DOHH2 (cell line): ENCODE data around the gene DPP8.

Source experiments
- H3F3A ChIP-seq: fragments of 200-600 bp; sonication (generic), shearing (Covaris generic); 2 replicates; pipeline ENCODE4 v1.6.0; 2016; ENCODE audit warnings: antibody characterized with exemption, mild to moderate bottlenecking; ENCODE audit not compliant: control insufficient read depth, insufficient read depth
- H3K27ac ChIP-seq: fragments of 200-600 bp; sonication (generic); 2 replicates; pipeline ENCODE4 v1.5.1; 2014; ENCODE audit warnings: low read depth, mild to moderate bottlenecking, low read length, moderate library complexity
- H3K27me3 ChIP-seq: fragments of 200-600 bp; sonication (generic); 2 replicates; pipeline ENCODE4 v1.6.1; 2014; ENCODE audit warnings: mild to moderate bottlenecking, low read length, mixed read lengths; ENCODE audit not compliant: control insufficient read depth
- H3K36me3 ChIP-seq: fragments of 200-600 bp; sonication (generic); 2 replicates; pipeline ENCODE4 v1.6.1; 2014; ENCODE audit warnings: mild to moderate bottlenecking, low read length, moderate library complexity, mixed read lengths; ENCODE audit not compliant: control insufficient read depth
- H3K4me1 ChIP-seq: fragments of 200-600 bp; sonication (generic); 2 replicates; pipeline ENCODE4 v1.6.1; 2014; ENCODE audit warnings: mild to moderate bottlenecking, low read length, mixed read lengths; ENCODE audit not compliant: control insufficient read depth
- H3K4me2 ChIP-seq: fragments of 200-600 bp; sonication (generic); 2 replicates; pipeline ENCODE4 v1.6.0; 2014; ENCODE audit warnings: mild to moderate bottlenecking, low read length, moderate library complexity
- H3K4me3 ChIP-seq: fragments of 200-600 bp; sonication (generic); 2 replicates; pipeline ENCODE4 v1.5.1; 2014; ENCODE audit warnings: mild to moderate bottlenecking, low read length, mixed read lengths
- H3K79me2 ChIP-seq: fragments of 200-600 bp; sonication (generic); 2 replicates; pipeline ENCODE4 v1.6.1; 2014; ENCODE audit warnings: mild to moderate bottlenecking, low read length, mixed read lengths; ENCODE audit not compliant: control insufficient read depth
- H3K9me2 ChIP-seq: fragments of 200-600 bp; sonication (generic); replicated peaks from 2 replicates; pipeline ENCODE4 v1.6.1; 2014; ENCODE audit warnings: mild to moderate bottlenecking, low read length, mixed read lengths; ENCODE audit not compliant: control insufficient read depth
- H3K9me3 ChIP-seq: fragments of 200-600 bp; sonication (generic); 2 replicates; pipeline ENCODE4 v1.6.1; 2014; ENCODE audit warnings: antibody characterized with exemption, low read length, mixed read lengths; ENCODE audit not compliant: control insufficient read depth, insufficient read depth
- H4K20me1 ChIP-seq: fragments of 200-600 bp; sonication (generic); 2 replicates; pipeline ENCODE4 v1.6.0; 2014; ENCODE audit warnings: low read depth, mild to moderate bottlenecking, antibody characterized with exemption, low read length, moderate library complexity; ENCODE audit not compliant: control insufficient read depth, insufficient read depth
- EZH2phosphoT487 ChIP-seq: fragments of 200-600 bp; sonication (generic); IDR thresholded peaks from 2 replicates; pipeline ENCODE4 v1.6.1; 2017; ENCODE audit warnings: borderline replicate concordance, mild to moderate bottlenecking, antibody characterized with exemption, low read length, moderate library complexity, mixed read lengths
- TF ChIP-seq, protein P1 (sequence below): fragments of 200-600 bp; sonication (generic); IDR thresholded peaks from one replicate; pipeline ENCODE4 v1.5.1; 2014; ENCODE audit warnings: antibody characterized with exemption, mild to moderate bottlenecking, low read depth, low read length; ENCODE audit not compliant: poor library complexity, severe bottlenecking

DPP8 gene

DNA sequence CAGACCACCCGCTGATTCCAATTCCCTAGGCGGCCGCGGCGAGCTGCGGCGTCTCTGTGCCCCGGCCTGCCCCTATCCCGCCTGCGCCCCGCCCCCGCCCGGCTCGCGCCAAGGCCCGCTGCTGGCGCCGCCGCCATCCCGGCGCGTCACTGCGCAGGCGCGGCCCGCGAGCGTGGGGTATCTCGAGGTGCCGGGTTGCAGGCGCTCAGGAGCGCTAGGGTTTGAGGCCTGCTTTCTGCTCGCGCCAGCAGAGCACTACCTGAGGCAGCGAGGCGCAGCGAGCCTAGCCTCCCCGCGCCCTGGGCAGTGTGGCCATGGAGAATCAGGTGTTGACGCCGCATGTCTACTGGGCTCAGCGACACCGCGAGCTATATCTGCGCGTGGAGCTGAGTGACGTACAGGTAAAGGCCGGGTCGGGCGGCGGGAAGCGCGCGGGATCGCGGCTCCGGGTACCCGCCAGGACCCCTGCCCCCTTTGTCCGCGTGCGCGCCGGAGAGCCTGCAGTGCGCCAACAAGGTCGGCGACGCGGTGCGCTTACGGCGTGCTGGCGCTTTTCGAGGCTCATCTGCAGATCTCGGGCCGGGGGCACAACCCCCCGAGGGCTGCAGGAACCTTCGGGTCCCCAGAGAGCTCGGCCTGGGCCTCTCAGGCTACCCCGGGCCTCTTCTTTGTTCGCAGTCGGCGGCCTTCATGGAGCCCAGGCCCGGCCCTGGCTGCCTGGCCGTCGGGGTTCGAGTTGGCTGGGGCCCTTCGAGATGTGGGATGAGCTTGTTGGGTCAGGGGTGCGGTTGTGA lies 13.0 kb upstream of the DPP8 start, which contains the start of gene HACD3:
Gene HACD3 (plus strand): TSS at position 146 of the 794 bp plus-strand sequence. CDS start 169 bp downstream, at position 315.
- Histone ChIP-seq H3K4me1 (peaks cover 29% of the 10 kb centered on the region), H3K4me3 (peak within 1 kb of the TSS; percentile 82), H4K20me1 (peaks cover 7% of the 10 kb centered on the region; the same call in 1 of the 2 replicates), H3F3A (no peaks in the 10 kb centered on the region), H3K27ac (peak within 1 kb of the TSS; percentile 36), H3K4me2 (peak within 1 kb of the TSS; percentile 96), H3K27me3 (no peaks in the 10 kb centered on the region), H3K36me3 (peaks cover 14% of the 10 kb centered on the region), H3K79me2 (peaks cover 57% of the 10 kb centered on the region), H3K9me2 (no peaks in the 10 kb centered on the region), H3K9me3 (no peaks in the 10 kb centered on the region)
- no peak for TF ChIP-seq EZH2phosphoT487
- TF ChIP-seq, protein P1, sequence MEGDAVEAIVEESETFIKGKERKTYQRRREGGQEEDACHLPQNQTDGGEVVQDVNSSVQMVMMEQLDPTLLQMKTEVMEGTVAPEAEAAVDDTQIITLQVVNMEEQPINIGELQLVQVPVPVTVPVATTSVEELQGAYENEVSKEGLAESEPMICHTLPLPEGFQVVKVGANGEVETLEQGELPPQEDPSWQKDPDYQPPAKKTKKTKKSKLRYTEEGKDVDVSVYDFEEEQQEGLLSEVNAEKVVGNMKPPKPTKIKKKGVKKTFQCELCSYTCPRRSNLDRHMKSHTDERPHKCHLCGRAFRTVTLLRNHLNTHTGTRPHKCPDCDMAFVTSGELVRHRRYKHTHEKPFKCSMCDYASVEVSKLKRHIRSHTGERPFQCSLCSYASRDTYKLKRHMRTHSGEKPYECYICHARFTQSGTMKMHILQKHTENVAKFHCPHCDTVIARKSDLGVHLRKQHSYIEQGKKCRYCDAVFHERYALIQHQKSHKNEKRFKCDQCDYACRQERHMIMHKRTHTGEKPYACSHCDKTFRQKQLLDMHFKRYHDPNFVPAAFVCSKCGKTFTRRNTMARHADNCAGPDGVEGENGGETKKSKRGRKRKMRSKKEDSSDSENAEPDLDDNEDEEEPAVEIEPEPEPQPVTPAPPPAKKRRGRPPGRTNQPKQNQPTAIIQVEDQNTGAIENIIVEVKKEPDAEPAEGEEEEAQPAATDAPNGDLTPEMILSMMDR, result no peak

DNA sequence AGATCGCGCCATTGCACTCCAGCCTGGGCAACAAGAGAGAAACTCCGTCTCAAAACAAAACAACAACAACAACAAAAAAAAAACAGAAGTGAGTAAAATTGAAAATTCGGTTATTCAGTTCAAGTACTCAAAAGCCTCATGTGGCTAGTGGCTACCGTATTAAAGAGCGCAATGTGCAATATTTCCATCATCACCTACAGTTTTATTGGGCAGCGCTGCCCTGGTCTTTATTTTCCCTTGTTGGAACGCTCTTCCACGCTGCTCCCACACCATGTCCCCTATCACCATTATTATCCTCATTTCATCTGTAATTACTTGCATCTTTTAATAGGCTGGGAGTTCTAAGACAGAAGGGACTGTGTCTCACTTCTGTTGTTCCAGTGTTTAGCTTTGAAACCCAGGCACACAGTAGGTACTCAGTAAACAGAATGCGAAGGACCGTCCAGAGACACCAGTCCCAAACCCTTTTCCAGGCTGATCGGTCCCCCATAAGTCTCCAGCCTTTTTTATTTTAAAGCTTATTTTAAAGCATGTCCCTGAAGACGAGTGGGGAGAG lies 12.4 kb upstream of the DPP8 start:
- H4K20me1 ChIP-seq, result peaks cover 7% of the 10 kb centered on the region; the same call in 1 of the 2 replicates
- H3K27ac ChIP-seq, result peak overlapping the region; percentile 5; the same call in 1 of the 2 replicates
- H3F3A ChIP-seq, result no peaks in the 10 kb centered on the region
- H3K79me2 ChIP-seq, result peaks cover 51% of the 10 kb centered on the region
- H3K4me2 ChIP-seq, result peak overlapping the region; percentile 96
- no peak for TF ChIP-seq EZH2phosphoT487
- TF ChIP-seq, protein P1, result no peak
- peaks cover 7% of the 10 kb centered on the region; the same call in 1 of the 2 replicates for H3K36me3 ChIP-seq
- H3K27me3 ChIP-seq, result no peaks in the 10 kb centered on the region; the same call in 1 of the 2 replicates
- H3K4me1 ChIP-seq, result peaks cover 29% of the 10 kb centered on the region
- H3K9me2 ChIP-seq, result no peaks in the 10 kb centered on the region
- H3K4me3 ChIP-seq, result peak overlapping the region; percentile 82
- no peaks in the 10 kb centered on the region for H3K9me3 ChIP-seq

DNA sequence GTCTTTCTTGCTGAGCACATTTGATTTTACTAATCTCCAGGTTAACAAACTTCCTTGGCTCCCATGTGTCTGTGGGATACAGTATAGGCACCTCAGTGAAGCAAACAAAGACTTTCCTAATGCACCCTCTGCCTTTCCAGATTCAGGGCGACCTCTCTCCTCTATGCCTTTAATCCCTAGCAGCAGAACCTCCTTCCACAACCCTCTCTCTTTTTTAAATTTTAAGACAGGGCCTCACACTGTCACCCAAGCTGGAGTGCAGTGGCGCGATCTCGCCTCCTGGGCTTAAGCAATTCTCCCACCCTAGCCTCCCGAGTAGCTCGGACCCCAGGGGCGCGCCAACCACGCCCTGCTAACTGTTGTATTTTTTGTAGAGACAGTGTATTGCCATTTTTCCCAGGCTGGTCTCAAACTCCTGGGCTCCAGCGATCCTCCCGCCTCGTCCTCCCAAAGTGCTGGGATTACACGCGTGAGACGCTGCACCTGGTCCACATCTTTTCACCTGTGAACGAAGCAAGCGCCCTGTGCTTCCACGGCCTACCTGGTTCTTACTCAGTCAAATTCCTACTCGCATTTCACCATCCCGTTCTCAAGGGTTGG lies 11.1 kb upstream of the DPP8 start:
- Histone ChIP-seq H4K20me1 (no peaks in the 10 kb centered on the region), H3K27ac (no peak overlapping the region), H3K4me3 (no peak overlapping the region), H3F3A (no peaks in the 10 kb centered on the region), H3K79me2 (peaks cover 38% of the 10 kb centered on the region), H3K4me2 (no peak overlapping the region), H3K4me1 (peaks cover 29% of the 10 kb centered on the region), H3K27me3 (no peaks in the 10 kb centered on the region; the same call in 1 of the 2 replicates), H3K9me3 (no peaks in the 10 kb centered on the region), H3K9me2 (no peaks in the 10 kb centered on the region), H3K36me3 (0 out of 2 replicates have a peak, but pooled peaks cover 3% of the 10 kb centered on the region)
- TF ChIP-seq, protein P1, result no peak
- TF ChIP-seq EZH2phosphoT487, result no peak
